ENCODE results near the gene APRT. TPM values are rescaled to one million over a fixed set of nuclear protein-coding genes. Genes with fewer than 3 reads are reported as not detected.

APRT gene
- total and polyA plus RNA-seq, 2 of the 4 experiments (the other 2 are of a cell fraction): 40.5 to 157 TPM

GRCh38 chr16:88780142-88781062 is 31.3 kb downstream of the APRT start (continued):
- no peak for TF ChIP-seq MXI1 (IDR thresholded peaks at IDR 0.05; ENCODE audit: borderline replicate concordance, low read depth, low read length)
- TF ChIP-seq SMC3 (IDR thresholded peaks at IDR 0.05; ENCODE audit: low read depth, low read length): no peak
- TF ChIP-seq FOS (IDR thresholded peaks at IDR 0.05; ENCODE audit: low read depth, low read length): no peak

Measured in IMR-90 (cell line).